AG09309 (cell line): ENCODE measurements around the gene ATP6V0C.

Experiments
- DNase-seq: peaks from one replicate; pipeline ENCODE4 v3.0.0-alpha.2; 2010; ENCODE audit warnings: low read depth
- H3K4me3 ChIP-seq: 2 replicates; pipeline ENCODE4 v1.5.1; 2011; ENCODE audit warnings: mild to moderate bottlenecking, low read depth, low read length, moderate library complexity; ENCODE audit not compliant: control insufficient read depth
- TF ChIP-seq, protein P1 (sequence below): IDR thresholded peaks from 2 replicates; pipeline ENCODE4 v1.5.1; 2011; ENCODE audit warnings: mild to moderate bottlenecking, low read depth, low read length, inconsistent platforms; ENCODE audit not compliant: insufficient read depth, control insufficient read depth; ENCODE audit errors: missing control alignments

ATP6V0C gene

DNA sequence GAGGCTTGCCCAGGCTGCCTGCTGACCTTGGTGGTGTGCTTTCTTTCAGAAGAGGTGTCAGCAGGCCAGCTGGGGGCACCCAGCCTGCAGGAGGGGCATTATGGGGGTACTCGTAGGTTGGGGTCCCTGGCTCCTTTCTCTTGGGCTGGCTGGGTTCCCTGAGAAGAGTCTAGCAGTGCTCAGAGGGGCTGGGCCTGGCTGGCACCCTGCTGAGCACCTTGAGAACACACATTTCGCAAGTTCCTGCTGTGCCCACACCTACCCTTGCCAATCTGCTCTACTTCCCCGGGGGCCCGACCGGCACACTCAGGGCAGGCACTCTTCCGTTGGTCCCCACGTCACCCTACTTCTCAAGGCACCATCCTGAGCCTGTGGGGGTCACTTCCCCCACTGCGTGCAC is 12.4 kb downstream of the ATP6V0C start:
- TF ChIP-seq, protein P1, sequence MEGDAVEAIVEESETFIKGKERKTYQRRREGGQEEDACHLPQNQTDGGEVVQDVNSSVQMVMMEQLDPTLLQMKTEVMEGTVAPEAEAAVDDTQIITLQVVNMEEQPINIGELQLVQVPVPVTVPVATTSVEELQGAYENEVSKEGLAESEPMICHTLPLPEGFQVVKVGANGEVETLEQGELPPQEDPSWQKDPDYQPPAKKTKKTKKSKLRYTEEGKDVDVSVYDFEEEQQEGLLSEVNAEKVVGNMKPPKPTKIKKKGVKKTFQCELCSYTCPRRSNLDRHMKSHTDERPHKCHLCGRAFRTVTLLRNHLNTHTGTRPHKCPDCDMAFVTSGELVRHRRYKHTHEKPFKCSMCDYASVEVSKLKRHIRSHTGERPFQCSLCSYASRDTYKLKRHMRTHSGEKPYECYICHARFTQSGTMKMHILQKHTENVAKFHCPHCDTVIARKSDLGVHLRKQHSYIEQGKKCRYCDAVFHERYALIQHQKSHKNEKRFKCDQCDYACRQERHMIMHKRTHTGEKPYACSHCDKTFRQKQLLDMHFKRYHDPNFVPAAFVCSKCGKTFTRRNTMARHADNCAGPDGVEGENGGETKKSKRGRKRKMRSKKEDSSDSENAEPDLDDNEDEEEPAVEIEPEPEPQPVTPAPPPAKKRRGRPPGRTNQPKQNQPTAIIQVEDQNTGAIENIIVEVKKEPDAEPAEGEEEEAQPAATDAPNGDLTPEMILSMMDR = no peak
- no peak overlapping the region for H3K4me3 ChIP-seq
- no peak for DNase-seq

DNA sequence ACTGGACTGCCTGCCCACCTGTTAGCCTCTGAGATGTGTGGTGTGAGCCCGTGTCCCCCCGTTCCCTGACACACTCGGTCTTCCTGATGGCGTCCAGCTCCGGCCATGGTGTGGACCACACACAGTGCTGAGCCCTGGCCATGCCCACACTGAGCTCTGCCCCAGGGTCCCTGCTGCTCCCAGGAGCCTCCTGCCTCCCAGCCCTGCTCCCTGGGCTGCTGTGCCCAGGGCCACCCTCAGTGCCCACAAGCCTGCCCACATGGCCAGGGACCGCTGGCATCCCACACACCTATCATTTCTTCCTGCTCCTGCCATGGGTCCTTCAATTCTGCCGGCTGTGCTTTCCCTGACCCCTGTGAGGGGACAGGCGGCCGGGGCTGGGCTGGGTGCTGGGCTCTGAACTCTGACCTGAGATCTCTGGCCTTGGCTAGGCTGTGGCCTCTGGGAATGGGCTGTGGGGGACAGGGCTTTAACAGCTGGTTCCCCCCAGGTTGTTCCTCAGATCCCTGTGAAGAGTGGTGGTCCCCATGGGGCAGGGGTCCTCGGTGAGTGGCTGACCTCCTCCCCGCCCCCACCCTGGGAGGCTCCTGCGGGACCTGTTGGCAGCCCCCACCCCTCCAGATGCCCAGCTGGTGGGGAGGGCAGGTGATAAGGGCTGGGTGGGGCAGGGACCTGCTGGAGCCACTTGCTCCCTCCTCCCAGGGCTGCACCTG is 13.5 kb downstream of the ATP6V0C start:
- TF ChIP-seq, protein P1 = no peak
- no peak overlapping the region for H3K4me3 ChIP-seq
- no peak for DNase-seq

- no peak overlapping the region for H3K4me3 ChIP-seq
- TF ChIP-seq, protein P1 = no peak
- DNase-seq = no peak
These were observed 14.0 kb downstream of the ATP6V0C start for GRCh38 chr16:2527784-2528100.

DNA sequence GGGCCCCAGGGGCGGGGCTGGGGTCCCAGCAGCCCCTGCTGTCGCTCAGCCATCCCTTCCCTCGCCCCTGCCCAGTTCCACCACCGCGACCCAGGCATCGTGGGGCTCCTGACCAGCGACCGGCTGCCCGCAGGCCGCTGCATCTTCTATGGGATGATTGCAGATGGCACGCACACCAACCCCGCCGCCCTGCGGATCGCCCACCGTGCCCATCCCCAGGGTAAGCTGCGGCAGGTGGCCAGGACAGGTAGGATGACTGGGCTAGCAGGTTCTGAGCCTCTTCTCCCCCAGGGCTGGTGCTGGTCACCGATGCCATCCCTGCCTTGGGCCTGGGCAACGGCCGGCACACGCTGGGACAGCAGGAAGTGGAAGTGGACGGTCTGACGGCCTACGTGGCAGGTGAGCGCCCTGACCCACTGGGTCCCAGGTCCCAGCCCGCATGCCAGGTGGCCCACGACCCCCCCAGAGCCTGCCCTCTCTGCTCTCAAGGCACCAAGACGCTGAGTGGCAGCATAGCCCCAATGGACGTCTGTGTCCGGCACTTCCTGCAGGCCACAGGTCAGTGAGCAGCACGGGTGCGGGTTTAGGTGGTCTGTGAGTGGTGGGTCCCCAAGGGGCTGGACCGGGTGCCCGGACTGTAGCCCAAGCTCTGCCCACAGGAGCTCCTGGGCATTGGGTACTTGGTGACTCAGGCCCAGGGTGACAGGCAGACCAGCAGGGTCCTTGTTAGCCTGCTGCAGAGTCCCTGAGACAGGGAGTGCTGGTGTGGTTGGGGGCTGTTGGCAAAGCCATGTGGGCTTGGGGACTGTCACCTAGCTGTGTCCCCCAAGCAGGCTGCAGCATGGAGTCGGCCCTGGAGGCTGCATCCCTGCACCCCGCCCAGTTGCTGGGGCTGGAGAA is 14.7 kb downstream of the ATP6V0C start:
- no peak for DNase-seq
- no peak overlapping the region for H3K4me3 ChIP-seq
- TF ChIP-seq, protein P1 = no peak

DNA sequence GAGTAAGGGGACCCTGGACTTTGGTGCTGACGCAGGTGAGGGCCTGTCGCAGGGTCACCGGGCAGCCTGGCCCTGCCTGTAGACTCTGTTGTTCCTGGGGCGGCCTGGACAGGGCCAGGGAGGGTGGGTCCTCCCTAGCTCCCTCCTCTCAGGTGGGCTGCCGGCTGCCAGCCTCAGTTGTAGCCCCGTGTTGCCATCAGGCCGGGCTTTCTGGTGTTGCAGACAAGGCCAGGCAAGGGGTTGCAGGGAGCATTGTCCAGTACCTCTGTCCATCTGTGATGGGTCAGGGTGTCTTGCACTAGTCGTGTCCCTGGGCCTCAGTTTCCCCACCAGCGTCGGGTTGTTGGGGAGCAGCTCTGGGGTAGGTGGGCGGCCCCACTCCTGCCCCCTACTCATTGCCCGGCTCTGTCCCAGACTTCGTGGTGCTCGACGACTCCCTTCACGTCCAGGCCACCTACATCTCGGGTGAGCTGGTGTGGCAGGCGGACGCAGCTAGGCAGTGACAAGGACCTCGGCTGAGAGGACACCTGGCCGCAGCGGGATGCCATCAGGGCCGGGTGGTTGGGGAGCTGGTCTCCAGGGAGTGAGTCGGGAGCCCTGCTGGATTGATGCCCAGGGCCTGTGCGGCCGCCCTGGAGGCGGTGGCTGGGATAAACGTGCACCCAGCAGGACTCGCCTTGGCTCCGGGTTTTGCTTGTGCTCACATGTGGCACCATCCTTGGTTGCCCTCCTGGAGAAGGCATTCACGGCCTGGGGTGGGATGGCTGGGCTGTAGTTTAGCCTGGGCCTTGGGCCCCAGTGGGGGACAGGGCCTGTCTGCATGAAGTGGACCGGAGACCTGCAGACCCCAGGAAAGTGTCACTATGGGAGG is 15.5 kb downstream of the ATP6V0C start:
- TF ChIP-seq, protein P1 = no peak
- no peak overlapping the region for H3K4me3 ChIP-seq
- DNase-seq = no peak

DNA sequence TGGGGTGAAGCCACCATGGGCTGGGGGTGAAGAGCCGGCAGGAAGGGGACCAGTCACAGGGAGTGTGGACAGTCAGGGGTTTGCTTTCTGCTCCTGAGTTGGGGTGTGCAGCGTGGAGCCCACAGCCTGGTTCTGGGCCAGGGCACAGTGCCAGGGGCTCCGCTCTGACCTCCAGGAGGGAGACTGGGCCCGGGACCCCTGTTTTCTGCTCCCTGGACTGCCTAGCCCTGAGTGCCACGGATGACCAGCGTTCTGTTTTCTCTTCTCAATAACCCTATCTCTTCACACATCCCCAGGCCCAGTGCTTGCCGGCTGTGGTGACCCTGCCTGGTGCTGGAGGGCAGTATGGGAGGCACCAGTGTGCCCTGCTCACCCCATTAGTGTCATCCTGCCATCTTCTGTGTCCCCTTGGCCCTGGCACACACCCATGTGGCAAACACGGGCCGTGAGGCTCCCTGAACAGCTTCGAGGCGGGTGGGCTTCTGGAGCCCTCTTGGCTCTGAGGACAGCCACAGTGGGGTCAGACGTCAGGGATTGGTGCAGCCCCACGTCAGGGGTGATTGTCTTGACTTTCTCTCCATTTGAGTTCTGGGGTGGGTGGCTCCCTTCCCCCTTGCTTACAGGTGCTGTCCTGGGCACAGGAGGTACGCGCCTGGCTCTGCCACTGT is 16.3 kb downstream of the ATP6V0C start:
- TF ChIP-seq, protein P1 = no peak
- DNase-seq = no peak
- no peak overlapping the region for H3K4me3 ChIP-seq
